DMS153 treated with DMSO at 0.1 percent for 48 hours (cell line): ENCODE data around the gene TBC1D8.

ENCODE experiments used
- DNase-seq: peaks from one replicate; lab custom pipeline; 2025; ENCODE audit not compliant: unreplicated experiment; lab: John Stamatoyannopoulos, UW

The TBC1D8 gene

DNA sequence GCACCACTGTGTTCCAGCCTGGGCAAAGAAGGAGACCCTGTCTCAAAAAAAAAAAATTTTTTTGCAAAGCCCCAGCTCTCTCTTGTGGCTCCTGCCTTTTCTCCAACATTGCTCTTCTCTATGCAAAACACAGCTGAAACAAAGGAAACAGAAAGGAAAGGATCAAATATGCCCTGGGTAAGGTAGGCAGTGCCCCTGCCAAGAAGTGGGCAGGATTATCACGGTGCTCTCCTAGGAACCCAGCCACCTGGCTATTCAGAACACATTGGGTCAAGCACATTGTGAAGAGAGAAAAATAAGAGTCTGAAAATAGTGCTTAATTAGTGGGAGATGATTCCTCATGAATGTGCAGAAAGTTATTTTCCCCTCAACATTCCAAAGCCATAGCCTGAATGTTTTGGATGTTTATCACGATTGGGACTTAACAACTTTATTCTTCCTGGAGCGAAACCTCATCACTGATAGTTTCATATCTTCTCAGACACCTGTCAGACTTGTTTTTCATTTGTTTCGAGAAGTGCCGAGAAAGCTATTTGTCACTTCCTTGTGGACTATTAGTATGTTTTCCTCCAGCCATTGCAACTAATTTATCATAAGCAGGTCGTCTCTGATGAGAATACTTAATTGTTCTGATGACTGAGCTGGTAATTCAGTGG, 191.8 kb downstream of the TBC1D8 start:
- DNase-seq, result no peak

DNA sequence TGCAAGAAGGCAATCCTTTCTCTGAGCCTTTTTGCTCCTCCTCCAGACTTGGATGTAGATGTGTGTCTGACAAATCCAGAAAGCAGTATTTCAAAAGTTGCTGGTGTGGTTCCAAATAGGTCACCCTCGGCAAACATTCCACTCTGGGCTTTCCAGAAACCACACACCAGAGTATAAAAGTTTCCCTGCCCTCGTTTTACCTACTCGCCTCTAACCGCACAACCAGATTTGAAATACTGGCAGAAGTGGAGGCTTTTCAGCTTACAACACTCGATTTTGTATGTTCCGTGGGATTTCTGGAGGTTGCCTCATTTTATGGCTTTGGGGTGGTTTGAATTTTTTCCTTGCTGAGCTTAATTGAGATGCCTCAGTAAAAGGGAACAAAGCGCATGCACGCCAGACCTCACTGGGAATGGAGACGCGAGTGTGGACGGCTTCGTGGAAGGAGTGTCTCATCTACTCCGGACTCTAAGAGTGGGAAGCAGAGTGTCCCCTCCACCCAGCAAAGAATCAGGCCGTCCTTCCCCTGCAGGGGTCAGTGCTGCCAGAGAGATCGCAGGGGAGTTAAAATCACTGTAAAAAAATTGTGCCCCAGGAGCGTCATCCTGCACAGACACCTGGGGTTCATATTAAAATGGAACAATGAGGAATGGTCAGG, 193.1 kb downstream of the TBC1D8 start:
- no peak for DNase-seq
